Brain microvascular endothelial cell (primary cell): ENCODE measurements around the gene SCUBE1.

Source experiments
- DNase-seq: peaks from one replicate; pipeline ENCODE4 v3.0.0-alpha.2; 2020
- H3K27ac ChIP-seq: fragments of 250-450 bp; sonication (Bioruptor Pico); 2 replicates; pipeline ENCODE4 v1.5.1; 2020; ENCODE audit warnings: mild to moderate bottlenecking, moderate library complexity
- H3K27me3 ChIP-seq: fragments of 250-450 bp; sonication (Bioruptor Pico); replicated peaks from 2 replicates; pipeline ENCODE4 v1.5.1; 2020; ENCODE audit warnings: mild to moderate bottlenecking
- H3K36me3 ChIP-seq: fragments of 250-450 bp; sonication (Bioruptor Pico); replicated peaks from 2 replicates; pipeline ENCODE4 v1.5.1; 2020; ENCODE audit warnings: mild to moderate bottlenecking
- H3K4me3 ChIP-seq: 2 replicates; pipeline ENCODE4 v1.5.1; 2011; ENCODE audit warnings: low read depth, mild to moderate bottlenecking, control low read depth, low read length, moderate library complexity
- in situ Hi-C: cut with HindIII; loops from 2 replicates; pipeline ENCODE4 v1.10.0; 2017; ENCODE audit warnings: low sequenced_read_pairs, low pct_ligation_motif_present
- TF ChIP-seq, protein P1 (sequence below): IDR thresholded peaks from 2 replicates; pipeline ENCODE4 v1.5.1; 2011; ENCODE audit warnings: low read depth, mild to moderate bottlenecking, moderate library complexity, low read length, control low read depth, inconsistent platforms; ENCODE audit errors: missing control alignments

The SCUBE1 gene

DNA sequence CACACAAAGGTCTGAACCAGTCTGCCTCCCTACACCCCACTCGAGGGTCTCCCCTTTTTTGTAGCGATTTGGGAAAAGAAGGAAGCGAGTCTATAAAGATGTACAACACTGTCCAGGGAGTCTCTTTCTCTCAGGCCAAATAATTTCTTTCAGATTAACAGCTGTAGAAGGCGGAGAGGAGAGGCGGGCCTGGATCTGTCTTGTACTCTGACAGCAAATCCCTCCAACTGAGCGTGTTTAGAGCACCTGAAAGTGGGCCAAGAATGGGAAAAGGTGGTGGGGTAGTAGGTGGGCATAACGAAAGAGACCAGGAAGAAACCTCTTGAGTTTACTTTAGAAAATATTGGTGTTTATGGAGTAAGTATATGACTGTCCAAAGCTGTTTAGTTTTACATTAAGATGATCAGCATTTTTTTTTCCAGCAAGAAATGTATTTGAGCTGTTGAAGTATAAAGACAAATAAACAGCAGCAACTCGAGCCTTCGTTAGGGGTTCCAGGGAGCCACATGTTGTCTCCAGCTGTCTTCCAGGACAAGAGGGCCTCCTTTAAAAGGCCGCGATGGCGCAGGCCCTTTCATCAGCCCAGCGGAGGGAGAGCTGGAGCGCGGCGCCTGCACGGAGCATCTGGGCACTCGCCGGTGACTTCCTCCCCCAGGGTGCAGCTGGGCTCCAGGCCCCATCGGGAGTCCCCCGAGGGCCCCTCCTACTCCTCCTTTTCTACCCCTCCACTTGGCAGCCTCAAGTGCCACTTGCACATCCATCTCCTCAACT lies 34.9 kb downstream of the SCUBE1 start:
- DNase-seq = no peak
- in situ Hi-C loops = no loop called here

DNA sequence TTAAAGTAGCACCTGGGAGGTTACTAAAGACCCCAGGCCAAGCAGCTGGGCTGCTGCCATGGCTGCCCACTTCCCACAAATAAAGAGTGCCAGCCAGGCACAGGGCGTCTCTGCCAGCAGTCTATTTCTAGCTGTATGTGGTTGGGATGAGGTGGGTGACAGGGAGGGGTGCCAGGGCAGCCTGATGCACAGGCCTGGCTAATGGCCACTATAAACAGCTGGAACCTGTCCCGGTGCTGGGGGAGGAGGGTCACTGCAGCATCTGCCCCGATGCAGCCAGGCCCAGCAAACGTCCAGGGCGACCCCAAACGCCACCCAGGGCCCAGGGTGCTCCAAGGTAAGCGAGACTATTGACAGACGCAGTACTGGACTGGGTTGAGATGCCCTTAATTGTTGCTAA lies 37.4 kb downstream of the SCUBE1 start:
- Histone ChIP-seq H3K27ac (no peak overlapping the region), H3K36me3 (no peaks in the 10 kb centered on the region), H3K4me3 (no peak overlapping the region), H3K27me3 (peaks cover 26% of the 10 kb centered on the region)
- in situ Hi-C loops = no loop called here
- TF ChIP-seq, protein P1, sequence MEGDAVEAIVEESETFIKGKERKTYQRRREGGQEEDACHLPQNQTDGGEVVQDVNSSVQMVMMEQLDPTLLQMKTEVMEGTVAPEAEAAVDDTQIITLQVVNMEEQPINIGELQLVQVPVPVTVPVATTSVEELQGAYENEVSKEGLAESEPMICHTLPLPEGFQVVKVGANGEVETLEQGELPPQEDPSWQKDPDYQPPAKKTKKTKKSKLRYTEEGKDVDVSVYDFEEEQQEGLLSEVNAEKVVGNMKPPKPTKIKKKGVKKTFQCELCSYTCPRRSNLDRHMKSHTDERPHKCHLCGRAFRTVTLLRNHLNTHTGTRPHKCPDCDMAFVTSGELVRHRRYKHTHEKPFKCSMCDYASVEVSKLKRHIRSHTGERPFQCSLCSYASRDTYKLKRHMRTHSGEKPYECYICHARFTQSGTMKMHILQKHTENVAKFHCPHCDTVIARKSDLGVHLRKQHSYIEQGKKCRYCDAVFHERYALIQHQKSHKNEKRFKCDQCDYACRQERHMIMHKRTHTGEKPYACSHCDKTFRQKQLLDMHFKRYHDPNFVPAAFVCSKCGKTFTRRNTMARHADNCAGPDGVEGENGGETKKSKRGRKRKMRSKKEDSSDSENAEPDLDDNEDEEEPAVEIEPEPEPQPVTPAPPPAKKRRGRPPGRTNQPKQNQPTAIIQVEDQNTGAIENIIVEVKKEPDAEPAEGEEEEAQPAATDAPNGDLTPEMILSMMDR = no peak
- no peak for DNase-seq

More for the DNA sequence above, 34.9 kb downstream of the SCUBE1 start:
- TF ChIP-seq, protein P1 = no peak
- Histone ChIP-seq H3K36me3 (no peaks in the 10 kb centered on the region), H3K4me3 (no peak overlapping the region), H3K27ac (no peak overlapping the region), H3K27me3 (peaks cover 3% of the 10 kb centered on the region)

DNA sequence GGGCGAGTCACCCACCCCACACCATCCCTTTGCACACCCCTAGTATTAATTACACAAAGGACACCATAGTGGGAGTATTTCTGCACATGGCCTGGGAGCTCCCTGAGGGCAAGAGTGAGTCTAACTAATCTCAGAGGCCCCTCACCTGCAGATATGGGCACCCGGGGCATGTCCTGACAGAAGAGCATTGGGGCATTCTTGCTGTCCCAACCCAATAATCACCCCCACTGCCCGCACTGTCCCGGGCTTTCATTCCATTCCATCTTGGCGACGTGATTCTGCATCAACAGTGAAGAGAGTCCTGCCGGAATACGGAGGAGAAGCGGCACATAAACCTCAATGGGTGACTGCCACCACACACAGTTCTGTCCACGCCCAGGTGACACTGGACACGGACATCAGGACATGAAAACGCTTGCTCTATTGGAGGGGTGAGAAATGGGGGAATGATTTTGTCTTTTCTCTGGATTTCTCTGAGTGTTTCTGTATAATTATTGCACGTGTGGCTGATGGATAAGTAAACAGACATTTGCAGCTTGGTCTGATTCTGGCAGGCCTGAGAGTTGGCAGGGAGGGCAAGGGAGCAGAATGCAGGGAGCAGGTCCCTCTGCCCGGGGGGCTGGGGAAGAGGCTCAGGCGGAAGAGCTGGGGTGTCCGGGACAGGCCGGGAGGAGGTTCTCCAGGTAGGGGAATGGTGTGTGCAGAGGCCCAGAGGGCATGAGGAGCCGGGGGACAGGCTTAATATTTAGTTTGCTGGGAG lies 38.2 kb downstream of the SCUBE1 start:
- Histone ChIP-seq H3K4me3 (no peak overlapping the region), H3K27ac (no peak overlapping the region), H3K27me3 (peaks cover 29% of the 10 kb centered on the region), H3K36me3 (no peaks in the 10 kb centered on the region)
- in situ Hi-C loops = no loop called here
- TF ChIP-seq, protein P1 = no peak
- no peak for DNase-seq

DNA sequence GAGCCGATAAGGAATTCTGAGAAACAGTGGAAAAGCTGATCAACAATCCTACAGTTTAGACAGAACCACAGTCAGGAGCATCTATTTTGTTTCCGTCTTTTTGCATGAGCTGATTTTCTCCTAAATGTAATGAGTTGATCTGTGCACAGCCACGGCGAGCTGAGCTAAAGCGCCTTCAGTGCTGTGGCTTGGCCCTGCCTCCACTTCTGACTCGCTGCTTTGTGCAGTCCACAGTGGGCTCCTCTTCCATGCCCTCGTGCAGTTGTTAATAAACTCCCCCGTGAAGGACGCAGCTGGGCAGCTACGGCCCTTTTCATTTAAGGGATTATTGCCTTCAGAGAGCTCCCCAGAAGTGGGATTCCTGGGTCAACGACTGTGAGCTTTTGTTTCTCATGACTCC lies 39.4 kb downstream of the SCUBE1 start:
- DNase-seq = no peak
- in situ Hi-C loops = no loop called here
- TF ChIP-seq, protein P1 = no peak
- no peak overlapping the region for H3K4me3 ChIP-seq
- peaks cover 27% of the 10 kb centered on the region for H3K27me3 ChIP-seq
- no peaks in the 10 kb centered on the region for H3K36me3 ChIP-seq
- H3K27ac ChIP-seq = no peak overlapping the region

DNA sequence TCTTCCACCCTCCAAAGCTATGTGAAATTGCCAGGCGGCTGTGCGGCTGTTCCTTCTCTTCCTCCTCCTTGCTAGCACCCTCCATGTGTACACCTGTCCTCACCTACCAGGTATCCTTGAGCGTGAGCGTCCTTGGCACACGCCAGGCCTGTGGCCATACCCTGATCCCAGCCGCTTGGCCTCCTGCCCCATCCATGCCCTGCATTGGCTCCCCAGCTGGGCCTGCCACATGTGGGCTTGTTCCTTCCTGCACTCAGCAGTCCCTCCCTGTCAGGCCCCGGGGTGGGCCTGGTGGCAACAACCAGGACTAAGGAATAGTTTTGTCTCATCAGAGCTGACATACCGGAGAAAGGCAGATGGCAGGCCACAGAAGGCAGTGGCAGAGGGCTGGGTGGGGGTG lies 40.0 kb downstream of the SCUBE1 start:
- TF ChIP-seq, protein P1 = no peak
- Histone ChIP-seq H3K36me3 (no peaks in the 10 kb centered on the region), H3K4me3 (no peak overlapping the region)

More for the DNA sequence above, 40.0 kb downstream of the SCUBE1 start:
- in situ Hi-C loops = no loop called here
- H3K27me3 ChIP-seq = peaks cover 29% of the 10 kb centered on the region
- DNase-seq = no peak
- no peak overlapping the region for H3K27ac ChIP-seq
